ENCODE measurements around the gene SWAP70. TPM values are rescaled to one million over a fixed set of nuclear protein-coding genes. Genes with fewer than 3 reads are reported as not detected.

Gene SWAP70
- total and polyA plus RNA-seq, 2 experiments from 2014 or later: 30.3 to 33.3 TPM

DNA sequence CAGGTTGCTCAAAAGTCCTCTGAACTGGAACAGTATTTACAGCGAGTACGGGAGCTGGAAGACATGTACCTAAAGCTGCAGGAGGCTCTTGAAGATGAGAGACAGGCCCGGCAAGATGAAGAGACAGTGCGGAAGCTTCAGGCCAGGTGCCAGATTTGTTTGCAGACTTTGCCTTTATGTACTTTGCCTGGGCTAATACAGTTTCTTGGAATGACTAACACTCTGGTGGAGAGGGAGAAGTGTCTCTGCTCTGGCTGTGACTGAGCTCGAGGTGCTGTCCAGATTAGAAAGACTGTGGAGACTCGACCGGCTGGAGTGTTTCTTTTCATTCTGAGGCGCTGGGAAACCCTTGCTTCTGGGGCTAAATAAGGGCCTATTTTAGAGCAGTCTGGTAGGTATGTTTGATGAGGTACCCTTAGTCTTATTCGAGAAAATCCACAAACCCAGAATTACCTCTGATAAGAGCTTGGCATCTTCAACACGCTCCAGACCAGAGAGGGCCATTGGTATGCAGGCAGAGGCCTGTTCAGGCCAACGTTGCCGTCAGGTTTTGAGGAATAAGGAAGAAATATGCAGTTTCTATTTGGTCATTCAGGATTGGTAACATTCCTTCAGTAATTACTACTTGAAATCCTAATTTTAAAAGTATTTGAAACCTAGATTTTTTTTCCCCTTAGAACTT, 76.5 kb downstream of the SWAP70 start (continued):
- TF ChIP-seq, protein P1, sequence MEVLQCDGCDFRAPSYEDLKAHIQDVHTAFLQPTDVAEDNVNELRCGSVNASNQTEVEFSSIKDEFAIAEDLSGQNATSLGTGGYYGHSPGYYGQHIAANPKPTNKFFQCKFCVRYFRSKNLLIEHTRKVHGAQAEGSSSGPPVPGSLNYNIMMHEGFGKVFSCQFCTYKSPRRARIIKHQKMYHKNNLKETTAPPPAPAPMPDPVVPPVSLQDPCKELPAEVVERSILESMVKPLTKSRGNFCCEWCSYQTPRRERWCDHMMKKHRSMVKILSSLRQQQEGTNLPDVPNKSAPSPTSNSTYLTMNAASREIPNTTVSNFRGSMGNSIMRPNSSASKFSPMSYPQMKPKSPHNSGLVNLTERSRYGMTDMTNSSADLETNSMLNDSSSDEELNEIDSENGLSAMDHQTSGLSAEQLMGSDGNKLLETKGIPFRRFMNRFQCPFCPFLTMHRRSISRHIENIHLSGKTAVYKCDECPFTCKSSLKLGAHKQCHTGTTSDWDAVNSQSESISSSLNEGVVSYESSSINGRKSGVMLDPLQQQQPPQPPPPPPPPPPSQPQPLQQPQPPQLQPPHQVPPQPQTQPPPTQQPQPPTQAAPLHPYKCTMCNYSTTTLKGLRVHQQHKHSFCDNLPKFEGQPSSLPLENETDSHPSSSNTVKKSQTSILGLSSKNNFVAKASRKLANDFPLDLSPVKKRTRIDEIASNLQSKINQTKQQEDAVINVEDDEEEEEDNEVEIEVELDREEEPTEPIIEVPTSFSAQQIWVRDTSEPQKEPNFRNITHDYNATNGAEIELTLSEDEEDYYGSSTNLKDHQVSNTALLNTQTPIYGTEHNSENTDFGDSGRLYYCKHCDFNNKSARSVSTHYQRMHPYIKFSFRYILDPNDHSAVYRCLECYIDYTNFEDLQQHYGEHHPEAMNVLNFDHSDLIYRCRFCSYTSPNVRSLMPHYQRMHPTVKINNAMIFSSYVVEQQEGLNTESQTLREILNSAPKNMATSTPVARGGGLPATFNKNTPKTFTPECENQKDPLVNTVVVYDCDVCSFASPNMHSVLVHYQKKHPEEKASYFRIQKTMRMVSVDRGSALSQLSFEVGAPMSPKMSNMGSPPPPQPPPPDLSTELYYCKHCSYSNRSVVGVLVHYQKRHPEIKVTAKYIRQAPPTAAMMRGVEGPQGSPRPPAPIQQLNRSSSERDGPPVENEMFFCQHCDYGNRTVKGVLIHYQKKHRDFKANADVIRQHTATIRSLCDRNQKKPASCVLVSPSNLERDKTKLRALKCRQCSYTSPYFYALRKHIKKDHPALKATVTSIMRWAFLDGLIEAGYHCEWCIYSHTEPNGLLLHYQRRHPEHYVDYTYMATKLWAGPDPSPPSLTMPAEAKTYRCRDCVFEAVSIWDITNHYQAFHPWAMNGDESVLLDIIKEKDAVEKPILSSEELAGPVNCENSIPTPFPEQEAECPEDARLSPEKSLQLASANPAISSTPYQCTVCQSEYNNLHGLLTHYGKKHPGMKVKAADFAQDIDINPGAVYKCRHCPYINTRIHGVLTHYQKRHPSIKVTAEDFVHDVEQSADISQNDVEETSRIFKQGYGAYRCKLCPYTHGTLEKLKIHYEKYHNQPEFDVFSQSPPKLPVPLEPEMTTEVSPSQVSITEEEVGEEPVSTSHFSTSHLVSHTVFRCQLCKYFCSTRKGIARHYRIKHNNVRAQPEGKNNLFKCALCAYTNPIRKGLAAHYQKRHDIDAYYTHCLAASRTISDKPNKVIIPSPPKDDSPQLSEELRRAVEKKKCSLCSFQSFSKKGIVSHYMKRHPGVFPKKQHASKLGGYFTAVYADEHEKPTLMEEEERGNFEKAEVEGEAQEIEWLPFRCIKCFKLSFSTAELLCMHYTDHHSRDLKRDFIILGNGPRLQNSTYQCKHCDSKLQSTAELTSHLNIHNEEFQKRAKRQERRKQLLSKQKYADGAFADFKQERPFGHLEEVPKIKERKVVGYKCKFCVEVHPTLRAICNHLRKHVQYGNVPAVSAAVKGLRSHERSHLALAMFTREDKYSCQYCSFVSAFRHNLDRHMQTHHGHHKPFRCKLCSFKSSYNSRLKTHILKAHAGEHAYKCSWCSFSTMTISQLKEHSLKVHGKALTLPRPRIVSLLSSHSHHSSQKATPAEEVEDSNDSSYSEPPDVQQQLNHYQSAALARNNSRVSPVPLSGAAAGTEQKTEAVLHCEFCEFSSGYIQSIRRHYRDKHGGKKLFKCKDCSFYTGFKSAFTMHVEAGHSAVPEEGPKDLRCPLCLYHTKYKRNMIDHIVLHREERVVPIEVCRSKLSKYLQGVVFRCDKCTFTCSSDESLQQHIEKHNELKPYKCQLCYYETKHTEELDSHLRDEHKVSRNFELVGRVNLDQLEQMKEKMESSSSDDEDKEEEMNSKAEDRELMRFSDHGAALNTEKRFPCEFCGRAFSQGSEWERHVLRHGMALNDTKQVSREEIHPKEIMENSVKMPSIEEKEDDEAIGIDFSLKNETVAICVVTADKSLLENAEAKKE (CRISPR knock-in tag; IDR thresholded peaks at IDR 0.05): no peak
- TF ChIP-seq ZNF114 (CRISPR knock-in tag; IDR thresholded peaks at IDR 0.05) (no peak), POLR2AphosphoS5 (IDR thresholded peaks at IDR 0.05; ENCODE audit: low read depth) (no peak), JUNB (IDR thresholded peaks at IDR 0.05; ENCODE audit: unreplicated experiment) (no peak)

DNA sequence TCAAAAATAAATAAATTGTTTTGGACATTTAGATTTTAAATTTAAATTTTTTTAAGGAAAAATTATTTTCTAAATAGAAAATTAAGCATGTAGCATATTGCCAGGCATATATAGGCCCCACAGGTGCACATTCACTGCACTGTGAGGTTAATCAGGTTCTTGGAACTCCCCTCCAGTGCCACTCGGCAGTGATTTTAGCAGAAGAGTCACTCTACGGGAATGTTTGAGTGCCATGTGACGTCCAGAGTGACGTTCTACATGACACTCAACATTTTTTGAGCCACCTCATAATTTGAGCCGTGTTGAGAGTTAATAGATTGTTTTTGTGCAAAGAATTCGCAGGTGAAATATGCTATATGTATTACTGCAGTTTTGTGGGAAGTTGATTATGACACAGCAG, 77.4 kb downstream of the SWAP70 start:
- H3K27ac ChIP-seq (ENCODE audit: low read depth): no peak overlapping the region
- no peak for ATAC-seq
- H3K27ac Mint-ChIP-seq: no peak overlapping the region
- TF ChIP-seq CTCF (conservative IDR thresholded peaks at IDR 0.05; ENCODE audit: low read depth in 2 of 2) (no peak), ZNF331 (CRISPR knock-in tag; IDR thresholded peaks at IDR 0.05; ENCODE audit: low read depth) (no peak), EZH2 (IDR thresholded peaks at IDR 0.05; ENCODE audit: low read depth, unreplicated experiment) (no peak), CREB1 (CRISPR knock-in tag; IDR thresholded peaks at IDR 0.05; ENCODE audit: low read depth) (no peak), REST (IDR thresholded peaks at IDR 0.05; ENCODE audit: unreplicated experiment) (no peak), ZNF114 (CRISPR knock-in tag; IDR thresholded peaks at IDR 0.05) (no peak), JUNB (IDR thresholded peaks at IDR 0.05; ENCODE audit: unreplicated experiment) (no peak), EZH2phosphoT487 (IDR thresholded peaks at IDR 0.05; ENCODE audit: unreplicated experiment) (no peak), STAT1 (IDR thresholded peaks at IDR 0.05; ENCODE audit: unreplicated experiment) (no peak)

More for the DNA sequence above, 77.4 kb downstream of the SWAP70 start:
- H3K9me2 ChIP-seq (ENCODE audit: insufficient read depth): no peaks in the 10 kb centered on the region
- peaks cover 22% of the 10 kb centered on the region for H3K36me3 ChIP-seq (ENCODE audit: insufficient read depth)
- Mint-ChIP-seq H3K36me3 (ENCODE audit: low read depth) (peaks cover 61% of the 10 kb centered on the region), H3K4me3 (no peak overlapping the region), H3K4me1 (peaks cover 5% of the 10 kb centered on the region; the same call in 2 of the 3 replicates), H3K27me3 (ENCODE audit: insufficient read depth, low read depth, poor library complexity) (peaks cover 2% of the 10 kb centered on the region), H3K9me3 (peaks cover 7% of the 10 kb centered on the region; the same call in 2 of the 3 replicates)
- H3K4me1 ChIP-seq (ENCODE audit: insufficient read depth): no peaks in the 10 kb centered on the region
- DNase-seq (ENCODE audit: low spot score): no peak
- no peaks in the 10 kb centered on the region; the same call in 1 of the 2 replicates for H3K79me2 ChIP-seq (replicated peaks; ENCODE audit: insufficient read depth)
- no peak overlapping the region for H3K4me2 ChIP-seq
- H3K4me3 ChIP-seq: no peak overlapping the region
- no peak overlapping the region for H2AFZ ChIP-seq
- H3F3A ChIP-seq (replicated peaks; ENCODE audit: low read depth): 0 out of 2 replicates have a peak, but pooled peaks cover 4% of the 10 kb centered on the region
- no peaks in the 10 kb centered on the region for H3K27me3 ChIP-seq (ENCODE audit: insufficient read depth)
- no peaks in the 10 kb centered on the region for H4K20me1 ChIP-seq (replicated peaks; ENCODE audit: insufficient read depth)
